Tongue (tissue), 2 donors: ENCODE measurements around the gene ST3GAL3. TPM values are rescaled to one million over a fixed set of nuclear protein-coding genes. Genes with fewer than 3 reads are reported as not detected.

ENCODE experiments used
- DNase-seq: peaks from one replicate; pipeline ENCODE4 v3.0.0-alpha.2; 2015
- total RNA-seq: library from RNA; depleted of rRNA; stranded (reverse); fragments of >200 nt; gene quantifications from one replicate; pipeline ENCODE4 v1.2.3, GENCODE V29; 2014

ST3GAL3 gene
- total RNA-seq, 1 donor from 2014 or later: 26.0 TPM

DNA sequence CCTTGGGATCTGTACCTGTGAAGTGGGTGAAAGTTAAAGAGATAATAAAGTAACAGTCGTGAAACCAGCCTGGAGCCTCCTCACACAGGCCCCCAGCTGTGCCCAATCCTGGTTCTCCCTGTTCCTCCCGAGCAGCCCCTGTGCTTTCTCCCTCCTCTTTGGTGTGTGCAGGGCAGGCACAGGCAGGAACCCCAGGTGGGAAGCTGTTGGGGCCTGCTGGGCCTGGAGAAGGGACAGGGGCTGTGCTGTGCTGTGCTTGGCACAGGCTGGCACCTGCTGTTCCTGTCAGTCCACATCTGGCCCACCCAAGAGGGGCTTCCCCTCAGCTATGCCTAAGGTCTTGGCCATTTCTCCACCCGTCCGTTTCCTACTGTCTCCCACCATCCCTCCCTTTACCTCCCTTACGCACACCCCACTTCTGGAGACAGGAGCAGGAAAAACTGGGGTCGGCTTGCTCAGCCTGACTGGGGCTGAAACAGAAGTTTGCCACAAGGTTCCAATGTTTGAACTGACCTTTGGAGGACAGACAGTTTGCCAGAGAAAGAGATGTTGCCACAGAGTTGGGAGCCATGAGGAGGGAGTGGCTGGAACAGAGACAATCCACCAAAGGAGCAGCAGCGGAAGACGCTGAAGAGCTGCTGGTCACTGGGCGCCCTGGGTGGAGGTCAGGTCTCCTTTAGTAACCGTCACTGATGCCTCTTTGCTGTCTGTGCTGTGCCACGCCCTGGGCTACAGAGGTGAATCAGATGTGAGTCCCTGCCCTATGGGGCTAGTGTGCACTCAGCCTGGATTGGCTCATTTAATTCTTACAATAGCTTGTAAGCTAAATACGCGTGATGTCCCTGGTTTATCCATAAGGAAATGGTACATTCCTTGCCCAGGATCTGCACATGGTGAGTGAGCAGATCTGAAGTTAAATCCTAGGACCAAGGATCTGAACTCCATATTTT lies 207.5 kb downstream of the ST3GAL3 start:
- peak; percentile 81 for DNase-seq

DNA sequence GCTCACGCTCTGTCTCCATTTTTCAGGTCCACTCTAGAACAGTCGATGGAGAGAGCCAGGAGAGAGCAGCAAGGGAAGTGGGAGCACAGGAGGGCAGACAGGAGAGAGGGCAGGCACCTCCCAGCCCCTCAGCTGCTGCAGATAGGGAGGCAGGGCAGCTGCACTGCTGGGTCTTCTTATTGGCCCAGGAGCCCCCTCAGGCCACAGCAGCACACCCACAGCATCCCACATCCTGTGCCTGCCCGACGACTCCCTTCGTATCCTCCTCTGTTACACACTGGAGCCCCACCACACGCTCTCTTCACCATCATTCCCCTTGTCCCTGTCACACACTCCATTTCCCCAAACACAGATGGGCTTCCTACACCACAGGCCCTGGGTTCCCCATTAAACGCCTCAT lies 212.6 kb downstream of the ST3GAL3 start:
- no peak for DNase-seq

DNA sequence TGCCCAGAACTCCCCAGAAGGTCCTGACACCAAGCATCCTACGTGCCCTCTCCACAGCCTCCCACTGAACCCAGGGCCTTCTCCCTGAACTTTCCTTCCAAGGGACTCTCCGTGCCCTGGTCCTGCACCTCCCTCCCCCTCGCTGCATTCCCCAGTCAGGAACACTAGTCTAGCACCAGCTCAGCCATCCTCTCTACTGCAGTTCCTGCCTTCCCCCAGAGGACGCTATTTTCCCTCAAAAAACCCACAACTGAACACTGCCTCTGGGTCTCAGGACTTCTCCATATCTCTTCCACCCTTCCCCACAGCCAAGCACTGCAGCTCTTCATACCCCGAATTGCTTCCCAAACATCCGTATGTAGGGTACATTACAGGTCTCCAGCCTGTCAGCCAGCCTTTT lies 213.7 kb downstream of the ST3GAL3 start:
- DNase-seq: no peak

DNA sequence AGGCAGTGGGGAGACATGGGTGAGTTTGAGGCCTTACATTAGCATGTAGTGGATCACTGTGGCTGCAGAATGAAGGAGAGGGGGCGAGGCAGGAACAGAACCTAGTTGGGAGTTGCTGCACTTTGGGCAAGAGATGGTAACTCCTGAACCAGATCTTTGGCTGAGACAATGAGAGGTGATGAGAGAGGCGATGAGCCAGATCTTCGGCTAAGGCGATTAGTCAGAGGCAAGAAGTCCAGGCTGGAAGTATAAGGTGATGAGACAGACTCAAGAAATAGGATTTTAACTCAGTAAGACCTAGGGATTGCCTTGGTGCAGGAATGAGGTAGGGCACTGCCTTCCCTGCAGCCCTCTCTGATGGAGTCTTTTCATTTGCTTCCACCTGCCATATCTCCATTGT lies 217.2 kb downstream of the ST3GAL3 start:
- DNase-seq: no peak

DNA sequence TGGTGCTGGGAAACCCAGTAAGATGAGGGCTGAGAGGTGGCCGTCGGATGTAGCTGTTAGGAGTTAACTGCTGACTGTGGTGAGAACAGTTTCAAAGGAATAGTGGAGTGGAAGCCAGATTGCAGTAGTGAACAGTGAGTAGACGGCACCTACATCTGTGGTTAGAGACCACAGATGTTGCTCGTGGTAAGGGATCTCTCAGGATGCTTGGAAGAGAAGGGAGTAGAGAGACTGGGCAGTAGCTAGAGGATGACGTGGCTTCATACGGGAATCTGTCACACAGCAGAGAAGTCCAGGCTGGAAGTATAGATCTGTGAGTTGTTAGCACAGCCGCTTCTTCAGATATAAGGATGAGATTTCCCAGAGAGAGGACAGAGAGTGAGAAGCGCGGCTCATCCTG lies 218.5 kb downstream of the ST3GAL3 start:
- DNase-seq: no peak

DNA sequence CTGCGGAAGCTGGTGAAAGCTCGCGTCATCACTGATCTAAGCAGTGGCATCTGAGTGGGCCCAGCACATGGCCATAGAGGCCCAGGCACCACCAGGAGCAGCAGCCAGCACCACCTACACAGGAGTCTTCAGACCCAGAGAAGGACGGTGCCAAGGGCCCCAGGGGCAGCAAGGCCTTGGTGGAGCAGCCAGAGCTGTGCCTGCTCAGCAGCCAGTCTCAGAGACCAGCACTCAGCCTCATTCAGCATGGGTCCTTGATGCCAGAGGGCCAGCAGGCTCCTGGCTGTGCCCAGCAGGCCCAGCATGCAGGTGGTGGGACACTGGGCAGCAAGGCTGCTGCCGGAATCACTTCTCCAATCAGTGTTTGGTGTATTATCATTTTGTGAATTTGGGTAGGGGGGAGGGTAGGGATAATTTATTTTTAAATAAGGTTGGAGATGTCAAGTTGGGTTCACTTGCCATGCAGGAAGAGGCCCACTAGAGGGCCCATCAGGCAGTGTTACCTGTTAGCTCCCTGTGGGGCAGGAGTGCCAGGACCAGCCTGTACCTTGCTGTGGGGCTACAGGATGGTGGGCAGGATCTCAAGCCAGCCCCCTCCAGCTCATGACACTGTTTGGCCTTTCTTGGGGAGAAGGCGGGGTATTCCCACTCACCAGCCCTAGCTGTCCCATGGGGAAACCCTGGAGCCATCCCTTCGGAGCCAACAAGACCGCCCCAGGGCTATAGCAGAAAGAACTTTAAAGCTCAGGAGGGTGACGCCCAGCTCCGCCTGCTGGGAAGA lies 223.0 kb downstream of the ST3GAL3 start:
- no peak for DNase-seq

- DNase-seq: no peak
These were observed 223.6 kb downstream of the ST3GAL3 start for GRCh38 chr1:43930949-43931275.

GRCh38 chr1:43931711-43932660 lies 224.7 kb downstream of the ST3GAL3 start:
- no peak for DNase-seq

GRCh38 chr1:43932786-43933385 lies 225.6 kb downstream of the ST3GAL3 start:
- no peak for DNase-seq

DNA sequence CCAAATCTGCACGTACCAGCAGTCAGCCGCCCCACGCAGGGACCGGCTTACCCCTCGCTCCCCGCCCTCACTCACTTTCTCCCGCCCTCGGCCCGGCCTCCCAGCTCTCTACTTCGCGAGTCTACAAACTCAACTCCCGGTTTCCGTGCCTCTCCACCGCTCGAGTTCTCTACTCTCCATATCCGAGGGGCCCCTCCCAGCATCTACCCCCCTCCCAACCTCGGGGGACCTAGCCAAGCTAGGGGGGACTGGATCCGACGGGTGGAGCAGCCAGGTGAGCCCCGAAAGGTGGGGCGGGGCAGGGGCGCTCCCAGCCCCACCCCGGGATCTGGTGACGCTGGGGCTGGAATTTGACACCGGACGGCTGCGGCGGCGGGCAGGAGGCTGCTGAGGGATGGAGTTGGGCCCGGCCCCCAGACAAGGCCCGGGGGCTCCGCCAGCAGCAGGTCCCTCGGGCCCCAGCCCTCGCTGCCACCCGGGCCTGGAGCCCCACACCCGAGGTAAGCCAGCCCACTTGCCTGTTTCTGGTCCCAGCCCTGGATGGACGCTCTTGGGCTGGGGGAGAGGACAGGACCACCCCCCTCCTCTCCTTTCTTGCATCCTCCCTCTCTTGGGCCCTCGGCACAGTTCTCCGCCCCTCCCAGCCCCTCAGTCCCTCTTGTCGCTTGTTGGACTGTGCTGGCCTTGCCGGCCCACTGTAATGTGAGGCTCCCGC lies 226.2 kb downstream of the ST3GAL3 start, which contains the start of gene ARTN:
Gene ARTN (plus strand): TSS at position 416 of the 715 bp plus-strand sequence. CDS start 1,856 bp downstream, outside the sequence.
- peak; percentile 67 for DNase-seq

DNA sequence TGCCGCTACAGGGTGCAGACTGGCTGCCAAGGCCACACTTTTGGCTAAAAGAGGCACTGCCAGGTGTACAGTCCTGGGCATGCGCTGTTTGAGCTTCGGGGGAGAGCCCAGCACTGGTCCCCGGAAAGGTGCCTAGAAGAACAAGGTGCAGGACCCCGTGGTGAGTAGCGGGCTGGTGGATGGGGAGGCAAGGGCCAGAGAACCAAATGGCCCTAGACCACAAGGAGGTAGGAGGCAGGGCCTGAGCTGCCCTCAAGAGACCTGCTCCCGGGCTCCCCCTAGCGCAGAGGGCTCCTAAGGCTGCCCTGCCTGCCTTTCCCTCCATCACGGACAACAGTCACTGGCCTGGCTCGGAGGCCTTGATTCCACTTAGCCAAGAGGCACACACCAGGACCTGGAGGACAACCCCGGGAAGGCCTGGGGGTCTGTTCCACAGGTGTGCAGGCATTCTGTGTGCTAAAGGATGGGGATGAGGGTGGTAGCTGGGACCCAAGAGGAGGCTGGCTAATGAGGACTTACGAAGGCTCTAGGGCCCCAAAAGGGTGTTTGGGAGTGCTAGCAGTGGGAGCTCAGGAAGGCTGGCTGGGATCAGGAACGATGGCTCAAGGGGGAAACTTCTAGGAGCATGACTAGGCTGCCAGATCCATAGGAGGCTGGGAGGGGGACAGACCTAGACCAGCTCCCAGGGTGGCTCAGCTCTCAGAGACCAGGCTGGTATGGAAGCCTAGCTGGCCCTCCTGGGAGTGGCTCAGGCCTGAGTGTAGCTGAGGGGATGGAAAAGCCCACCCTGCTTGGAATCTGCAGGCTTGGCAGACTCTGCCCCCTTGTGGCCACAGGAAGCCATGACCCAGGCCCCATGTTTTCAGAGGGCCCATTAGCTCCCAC lies 227.0 kb downstream of the ST3GAL3 start:
- DNase-seq: peak; percentile 91

DNA sequence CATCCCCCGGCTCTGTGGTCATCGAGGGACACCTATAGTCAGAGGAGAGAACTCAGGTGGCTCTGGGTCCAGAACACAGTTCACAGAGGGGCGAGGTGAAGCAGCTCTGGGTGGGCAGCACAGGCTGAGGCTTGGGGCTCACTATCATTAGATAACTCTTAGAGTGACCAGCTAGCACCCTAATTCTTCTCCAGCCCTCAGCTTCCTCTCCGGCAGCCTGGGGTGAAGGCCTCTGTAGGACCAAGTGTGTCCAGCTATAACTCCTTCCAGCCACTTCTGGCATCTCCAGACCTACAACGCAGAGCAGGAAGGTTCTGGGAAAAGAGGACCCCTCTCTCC lies 227.6 kb downstream of the ST3GAL3 start:
- no peak for DNase-seq

GRCh38 chr1:43935711-43936427 lies 228.5 kb downstream of the ST3GAL3 start:
- no peak for DNase-seq

DNA sequence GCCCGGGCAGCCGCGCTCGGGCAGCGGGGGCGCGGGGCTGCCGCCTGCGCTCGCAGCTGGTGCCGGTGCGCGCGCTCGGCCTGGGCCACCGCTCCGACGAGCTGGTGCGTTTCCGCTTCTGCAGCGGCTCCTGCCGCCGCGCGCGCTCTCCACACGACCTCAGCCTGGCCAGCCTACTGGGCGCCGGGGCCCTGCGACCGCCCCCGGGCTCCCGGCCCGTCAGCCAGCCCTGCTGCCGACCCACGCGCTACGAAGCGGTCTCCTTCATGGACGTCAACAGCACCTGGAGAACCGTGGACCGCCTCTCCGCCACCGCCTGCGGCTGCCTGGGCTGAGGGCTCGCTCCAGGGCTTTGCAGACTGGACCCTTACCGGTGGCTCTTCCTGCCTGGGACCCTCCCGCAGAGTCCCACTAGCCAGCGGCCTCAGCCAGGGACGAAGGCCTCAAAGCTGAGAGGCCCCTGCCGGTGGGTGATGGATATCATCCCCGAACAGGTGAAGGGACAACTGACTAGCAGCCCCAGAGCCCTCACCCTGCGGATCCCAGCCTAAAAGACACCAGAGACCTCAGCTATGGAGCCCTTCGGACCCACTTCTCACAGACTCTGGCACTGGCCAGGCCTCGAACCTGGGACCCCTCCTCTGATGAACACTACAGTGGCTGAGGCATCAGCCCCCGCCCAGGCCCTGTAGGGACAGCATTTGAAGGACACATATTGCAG lies 229.3 kb downstream of the ST3GAL3 start:
- DNase-seq: peak; percentile 38

- no peak for DNase-seq
These were observed 230.0 kb downstream of the ST3GAL3 start for GRCh38 chr1:43937179-43937865.

- no peak for DNase-seq
These were observed 231.0 kb downstream of the ST3GAL3 start for GRCh38 chr1:43938383-43938782.

- DNase-seq: no peak
These were observed 231.7 kb downstream of the ST3GAL3 start for GRCh38 chr1:43938892-43939587.
